NCI-H345 treated with DMSO at 0.1 percent for 48 hours (cell line): ENCODE data around the gene MAST2.
A peak's percentile ranks its signal among the peaks of the same experiment; 100 is the strongest.

ENCODE experiments used
- DNase-seq: peaks from one replicate; lab custom pipeline; 2025; ENCODE audit not compliant: unreplicated experiment; lab: John Stamatoyannopoulos, UW

Gene MAST2

DNA sequence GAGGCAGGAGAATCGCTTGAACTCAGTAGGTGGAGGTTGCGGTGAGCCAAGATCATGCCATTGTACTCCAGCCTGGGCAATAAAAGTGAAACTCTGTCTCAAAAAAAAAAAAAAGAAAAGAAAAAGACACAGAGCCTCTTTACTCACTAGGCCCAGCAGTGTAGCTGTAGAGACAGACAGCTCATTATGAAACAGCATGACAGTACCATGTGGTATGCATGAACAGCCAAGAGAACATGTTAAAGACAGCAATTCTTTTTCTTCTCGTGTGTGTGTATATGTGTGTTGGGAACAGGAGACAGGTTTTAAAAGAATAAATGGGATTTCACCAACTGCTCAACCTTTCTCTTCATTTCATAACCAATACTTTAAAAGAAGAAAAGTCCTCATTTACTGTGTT is 210.2 kb downstream of the MAST2 start:
- DNase-seq = no peak

DNA sequence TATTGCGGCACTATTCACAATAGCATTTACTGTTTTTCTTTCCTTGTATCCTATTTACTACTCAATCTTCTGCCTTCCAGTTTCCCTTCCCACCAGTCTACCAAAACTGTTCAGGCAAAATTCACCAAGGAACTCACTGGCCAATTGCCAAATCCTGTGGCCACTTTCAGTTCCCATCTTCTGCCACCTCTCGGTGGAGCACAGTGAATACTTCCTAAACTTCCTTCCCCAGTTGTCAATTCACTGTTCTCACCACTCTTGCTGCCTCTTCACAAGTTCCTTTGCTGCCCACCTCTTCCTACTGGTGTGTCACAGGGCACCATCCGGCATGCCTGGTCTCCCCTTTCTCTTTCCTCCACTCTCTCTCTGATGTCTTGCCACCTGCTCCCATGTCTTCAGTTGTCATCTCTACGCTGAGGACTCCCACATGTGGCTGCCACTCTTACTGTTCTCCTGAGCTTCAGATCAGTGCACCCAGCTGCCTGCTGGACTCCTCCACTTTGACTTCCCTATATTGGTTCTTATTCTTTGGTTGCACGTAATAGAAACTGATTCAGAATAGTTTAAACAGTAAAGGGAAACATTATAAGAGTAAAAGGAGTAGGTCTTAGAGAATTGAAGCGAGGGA is 214.6 kb downstream of the MAST2 start:
- DNase-seq = no peak

DNA sequence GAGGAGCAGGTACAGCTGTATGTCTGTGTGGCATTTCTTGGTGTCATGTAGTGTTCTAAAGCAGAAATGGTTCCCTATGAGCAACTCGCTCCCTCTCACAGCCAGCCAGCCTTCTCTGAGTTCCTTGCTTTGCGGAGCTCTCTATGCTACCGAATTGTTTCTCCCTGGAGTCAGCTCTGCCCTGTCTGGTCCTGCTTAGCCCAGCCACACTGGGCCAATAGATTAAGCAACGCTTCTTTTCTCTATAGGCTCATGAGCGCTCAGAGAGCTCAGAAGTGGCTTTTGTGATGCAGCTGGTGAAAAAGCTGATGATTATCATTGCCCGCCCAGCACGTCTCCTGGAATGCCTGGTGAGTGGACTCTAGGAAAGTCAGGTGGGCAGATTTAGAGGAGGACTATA is 215.9 kb downstream of the MAST2 start:
- DNase-seq = no peak

DNA sequence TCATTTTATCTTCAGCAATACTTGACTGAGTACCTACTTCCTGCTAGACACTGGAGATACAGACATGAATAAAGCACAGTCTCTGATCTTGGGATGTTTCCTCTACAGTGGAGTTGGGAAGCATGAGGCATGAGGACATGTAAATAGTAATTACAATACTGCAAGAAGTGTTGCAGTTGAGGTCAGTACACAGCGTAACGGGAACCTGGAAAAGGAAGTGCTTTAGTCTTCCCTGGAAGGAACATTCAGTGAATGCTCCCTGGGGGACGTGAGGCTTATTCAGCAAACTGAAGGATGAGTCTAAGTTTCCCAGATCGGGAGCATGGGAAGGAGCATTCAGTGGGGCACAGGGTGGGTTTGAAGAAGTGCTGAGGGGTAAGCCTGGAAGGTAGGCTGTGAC is 216.6 kb downstream of the MAST2 start:
- no peak for DNase-seq

DNA sequence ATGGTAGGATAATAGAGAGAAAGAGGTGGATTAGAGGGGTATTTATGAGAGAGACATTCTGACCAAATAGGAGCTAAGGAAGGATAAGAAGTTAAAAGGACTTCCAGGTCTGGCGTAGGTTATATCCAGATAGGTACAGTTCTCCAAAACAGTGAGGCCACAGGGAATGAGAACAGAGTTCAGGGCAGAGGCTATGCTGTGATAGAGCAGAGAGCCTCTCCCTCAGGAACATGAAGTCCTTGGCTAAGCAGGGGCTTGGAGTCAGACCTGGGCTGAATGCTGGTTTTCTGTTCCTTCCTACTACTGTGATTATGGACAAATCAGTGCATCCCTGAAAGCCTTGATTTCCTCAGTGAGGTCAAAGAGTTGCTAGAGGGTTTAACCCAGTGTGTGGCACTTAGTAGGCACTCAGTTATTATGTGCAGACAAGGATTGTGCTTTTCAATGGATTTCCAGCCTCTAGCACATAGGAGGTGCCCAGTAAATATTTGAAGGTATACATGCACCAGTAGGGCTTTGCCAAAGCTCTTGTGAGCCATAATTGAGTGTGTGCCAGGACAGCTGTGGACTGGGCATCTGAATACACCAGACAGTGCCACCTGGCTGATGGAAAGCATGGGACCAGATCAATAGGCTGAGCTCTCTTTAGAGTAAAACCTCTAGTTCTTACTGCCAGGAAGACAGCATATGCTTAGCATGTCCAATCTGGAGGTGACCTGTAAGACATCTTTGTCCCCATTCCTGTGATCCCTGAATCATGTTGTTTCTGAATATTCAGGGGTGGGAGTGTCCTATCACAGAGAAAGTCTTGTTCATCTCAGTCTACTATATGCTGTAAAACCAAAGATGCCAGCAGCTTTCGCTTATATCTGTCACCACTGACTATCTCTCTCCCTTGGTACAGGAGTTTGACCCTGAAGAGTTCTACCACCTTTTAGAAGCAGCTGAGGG is 217.9 kb downstream of the MAST2 start:
- no peak for DNase-seq

DNA sequence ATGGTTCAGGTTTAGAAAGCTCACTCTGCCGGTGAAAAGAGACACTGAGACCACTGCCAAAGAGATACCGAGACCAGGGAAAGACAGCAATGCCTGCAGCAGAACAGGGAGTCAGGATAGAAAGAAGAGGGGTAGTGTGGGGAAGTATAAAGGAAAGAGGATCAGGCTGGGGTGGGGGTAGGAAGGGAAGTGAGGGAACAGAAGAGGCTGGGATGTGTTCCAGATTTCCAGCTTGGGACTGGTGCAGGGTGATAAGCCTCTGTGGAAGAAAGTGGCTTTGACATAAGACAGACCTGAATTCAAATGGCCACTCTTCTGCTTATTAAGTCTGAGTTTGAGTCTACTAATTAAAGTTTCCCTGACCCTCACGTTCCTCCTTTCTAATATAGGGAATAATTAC is 223.1 kb downstream of the MAST2 start:
- no peak for DNase-seq

DNA sequence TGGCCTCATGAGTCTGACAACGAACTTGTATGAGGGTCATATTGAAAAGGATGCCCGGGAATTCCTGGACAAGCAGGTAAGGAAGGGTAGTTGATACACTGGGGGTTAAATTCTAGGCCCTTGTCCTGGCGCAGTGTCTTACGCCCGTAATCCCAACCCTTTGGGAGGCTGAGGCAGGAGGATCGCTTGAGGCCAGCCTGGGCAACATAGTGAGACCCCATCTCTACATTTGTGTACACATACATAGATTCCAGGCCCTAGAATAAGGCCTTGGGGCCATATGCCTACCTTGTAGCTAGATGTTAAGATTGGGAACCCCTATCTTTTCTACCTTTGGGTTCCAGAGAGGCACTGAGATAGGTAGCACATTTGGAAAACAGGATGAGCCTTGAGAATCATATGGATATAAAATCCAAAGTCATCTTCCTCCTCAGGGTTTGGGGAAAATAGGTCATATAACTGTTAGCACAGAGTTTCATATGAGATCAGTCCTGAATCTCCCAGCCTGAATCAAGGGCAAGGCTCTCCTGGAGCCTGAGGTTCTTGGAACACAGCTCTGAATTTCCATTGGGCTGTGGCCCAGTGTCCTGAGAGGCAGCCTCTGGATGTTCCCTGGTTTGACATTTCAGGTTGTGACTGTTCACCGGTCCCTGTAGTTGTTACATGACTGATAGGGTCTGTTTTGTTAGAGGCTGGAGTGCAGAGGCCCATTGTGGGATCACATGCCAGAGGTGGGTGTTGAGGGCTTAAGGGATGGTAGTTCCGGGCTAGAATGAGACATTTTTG is 224.6 kb downstream of the MAST2 start:
- DNase-seq = no peak

DNA sequence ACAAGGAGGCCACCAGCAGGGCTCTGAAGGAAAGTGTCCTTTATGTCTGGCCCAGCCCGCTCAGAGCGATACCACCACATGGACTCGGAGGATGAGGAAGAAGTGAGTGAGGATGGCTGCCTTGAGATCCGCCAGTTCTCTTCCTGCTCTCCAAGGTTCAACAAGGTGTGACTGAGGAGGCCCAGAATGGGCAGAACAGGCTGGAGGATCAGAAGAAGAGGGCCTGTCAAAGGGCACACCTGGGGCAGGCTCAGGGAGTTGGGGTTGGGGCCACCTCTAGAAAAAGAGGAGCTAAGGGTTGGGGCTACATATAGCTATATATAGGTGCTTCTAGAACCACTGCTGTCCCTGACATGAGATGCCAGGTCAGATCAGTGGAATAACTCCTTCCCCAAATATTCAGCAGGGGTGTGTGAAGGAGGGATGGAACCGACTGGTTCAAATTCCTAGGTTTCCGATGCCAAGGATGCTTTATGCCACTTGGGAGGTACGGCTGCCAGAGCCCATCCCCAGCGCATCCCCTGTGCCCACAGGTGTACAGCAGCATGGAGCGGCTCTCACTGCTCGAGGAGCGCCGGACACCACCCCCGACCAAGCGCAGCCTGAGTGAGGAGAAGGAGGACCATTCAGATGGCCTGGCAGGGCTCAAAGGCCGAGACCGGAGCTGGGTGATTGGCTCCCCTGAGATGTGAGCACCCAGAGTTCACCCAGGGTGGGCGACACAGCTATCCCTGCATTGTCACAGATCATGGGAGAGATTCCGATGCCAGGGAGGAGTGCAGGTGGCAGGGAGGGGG is 226.9 kb downstream of the MAST2 start:
- DNase-seq = no peak

DNA sequence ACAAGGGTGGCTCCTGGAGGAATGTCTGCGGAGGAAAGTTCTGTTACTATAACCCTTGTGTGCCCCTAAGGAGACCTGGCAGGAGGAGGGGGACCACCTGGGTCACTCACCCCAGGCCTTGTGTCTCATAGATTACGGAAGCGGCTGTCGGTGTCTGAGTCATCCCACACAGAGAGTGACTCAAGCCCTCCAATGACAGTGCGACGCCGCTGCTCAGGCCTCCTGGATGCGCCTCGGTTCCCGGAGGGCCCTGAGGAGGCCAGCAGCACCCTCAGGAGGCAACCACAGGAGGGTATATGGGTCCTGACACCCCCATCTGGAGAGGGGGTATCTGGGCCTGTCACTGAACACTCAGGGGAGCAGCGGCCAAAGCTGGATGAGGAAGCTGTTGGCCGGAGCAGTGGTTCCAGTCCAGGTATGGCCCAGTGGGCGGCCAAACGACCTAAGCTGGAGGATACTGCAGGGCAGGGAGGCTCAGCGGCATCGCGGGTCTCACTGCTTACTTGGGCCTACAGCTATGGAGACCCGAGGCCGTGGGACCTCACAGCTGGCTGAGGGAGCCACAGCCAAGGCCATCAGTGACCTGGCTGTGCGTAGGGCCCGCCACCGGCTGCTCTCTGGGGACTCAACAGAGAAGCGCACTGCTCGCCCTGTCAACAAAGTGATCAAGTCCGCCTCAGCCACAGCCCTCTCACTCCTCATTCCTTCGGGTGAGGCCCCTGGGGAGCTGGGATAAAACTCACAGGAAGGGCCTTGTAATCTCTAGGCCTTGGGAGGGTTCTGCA is 227.7 kb downstream of the MAST2 start:
- DNase-seq = no peak

DNA sequence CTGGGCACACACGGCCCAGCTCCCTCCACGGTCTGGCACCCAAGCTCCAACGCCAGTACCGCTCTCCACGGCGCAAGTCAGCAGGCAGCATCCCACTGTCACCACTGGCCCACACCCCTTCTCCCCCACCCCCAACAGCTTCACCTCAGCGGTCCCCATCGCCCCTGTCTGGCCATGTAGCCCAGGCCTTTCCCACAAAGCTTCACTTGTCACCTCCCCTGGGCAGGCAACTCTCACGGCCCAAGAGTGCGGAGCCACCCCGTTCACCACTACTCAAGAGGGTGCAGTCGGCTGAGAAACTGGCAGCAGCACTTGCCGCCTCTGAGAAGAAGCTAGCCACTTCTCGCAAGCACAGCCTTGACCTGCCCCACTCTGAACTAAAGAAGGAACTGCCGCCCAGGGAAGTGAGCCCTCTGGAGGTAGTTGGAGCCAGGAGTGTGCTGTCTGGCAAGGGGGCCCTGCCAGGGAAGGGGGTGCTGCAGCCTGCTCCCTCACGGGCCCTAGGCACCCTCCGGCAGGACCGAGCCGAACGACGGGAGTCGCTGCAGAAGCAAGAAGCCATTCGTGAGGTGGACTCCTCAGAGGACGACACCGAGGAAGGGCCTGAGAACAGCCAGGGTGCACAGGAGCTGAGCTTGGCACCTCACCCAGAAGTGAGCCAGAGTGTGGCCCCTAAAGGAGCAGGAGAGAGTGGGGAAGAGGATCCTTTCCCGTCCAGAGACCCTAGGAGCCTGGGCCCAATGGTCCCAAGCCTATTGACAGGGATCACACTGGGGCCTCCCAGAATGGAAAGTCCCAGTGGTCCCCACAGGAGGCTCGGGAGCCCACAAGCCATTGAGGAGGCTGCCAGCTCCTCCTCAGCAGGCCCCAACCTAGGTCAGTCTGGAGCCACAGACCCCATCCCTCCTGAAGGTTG is 231.4 kb downstream of the MAST2 start:
- DNase-seq = no peak

DNA sequence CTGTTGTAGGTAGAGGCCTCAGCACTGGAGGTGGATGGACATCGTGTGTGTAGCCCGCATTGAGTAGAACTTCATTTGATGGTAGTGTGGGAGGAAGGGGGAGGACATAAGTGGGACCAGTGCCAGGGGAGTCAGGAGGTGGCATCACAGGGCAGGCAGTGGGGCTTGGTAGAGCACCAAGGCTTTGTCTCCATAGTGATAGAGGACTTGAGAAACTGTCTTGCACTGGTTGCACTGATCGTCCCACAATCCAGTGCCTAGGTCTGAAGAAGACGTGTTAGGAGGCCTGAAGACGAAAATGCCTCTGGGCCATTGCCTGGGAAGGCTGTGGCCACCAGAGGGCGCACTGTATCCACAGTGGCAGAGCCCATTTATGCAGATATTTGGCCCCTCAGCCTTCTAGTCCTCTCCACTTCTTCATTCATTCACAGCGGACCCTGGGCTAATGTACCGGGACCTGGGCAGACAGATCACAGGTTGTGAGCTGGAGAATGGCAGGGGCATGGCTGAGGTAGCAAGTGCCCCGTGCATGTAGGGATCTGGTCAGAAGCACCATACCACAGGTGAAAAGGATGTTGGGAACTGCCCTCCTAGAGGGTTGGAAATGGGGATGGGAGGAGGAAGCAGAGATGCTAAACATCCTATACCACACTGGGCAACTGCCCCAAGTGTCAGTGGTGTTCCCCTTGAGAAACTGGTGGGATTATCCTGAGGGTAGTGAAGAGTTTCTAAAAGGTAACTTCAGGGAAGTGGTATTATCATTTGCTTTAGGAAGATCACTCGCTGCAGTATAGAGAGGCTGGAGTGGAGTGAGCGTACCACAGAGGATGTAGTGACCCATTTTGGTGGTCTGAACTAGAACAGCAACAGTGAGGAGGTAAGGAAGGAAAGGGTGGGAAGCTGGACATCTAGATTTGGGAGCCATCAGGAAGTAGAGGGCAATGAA is 233.8 kb downstream of the MAST2 start:
- DNase-seq = peak; percentile 72

DNA sequence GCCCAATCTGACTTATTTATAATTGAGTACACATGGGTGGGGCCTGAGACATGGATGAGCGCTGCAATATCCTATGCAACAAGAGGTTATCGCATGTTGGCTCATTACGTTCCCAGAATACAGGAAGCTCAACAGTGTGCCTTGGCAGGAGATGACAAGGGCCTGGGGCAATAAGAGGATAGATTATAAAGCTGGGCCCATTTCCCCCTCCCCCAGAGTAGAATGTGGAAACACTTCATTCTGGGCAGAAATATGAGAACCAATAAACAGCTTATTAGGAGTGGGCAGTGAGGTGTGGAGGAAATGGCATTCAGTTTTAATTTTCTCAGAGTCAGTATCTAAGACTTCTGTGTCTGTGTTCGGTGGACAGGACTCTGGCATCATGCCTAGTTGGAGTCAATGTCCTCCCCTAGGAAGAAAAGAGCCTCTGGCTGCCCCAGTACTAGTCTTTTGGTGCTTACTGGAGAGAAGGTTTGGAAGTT is 236.2 kb downstream of the MAST2 start:
- no peak for DNase-seq

DNA sequence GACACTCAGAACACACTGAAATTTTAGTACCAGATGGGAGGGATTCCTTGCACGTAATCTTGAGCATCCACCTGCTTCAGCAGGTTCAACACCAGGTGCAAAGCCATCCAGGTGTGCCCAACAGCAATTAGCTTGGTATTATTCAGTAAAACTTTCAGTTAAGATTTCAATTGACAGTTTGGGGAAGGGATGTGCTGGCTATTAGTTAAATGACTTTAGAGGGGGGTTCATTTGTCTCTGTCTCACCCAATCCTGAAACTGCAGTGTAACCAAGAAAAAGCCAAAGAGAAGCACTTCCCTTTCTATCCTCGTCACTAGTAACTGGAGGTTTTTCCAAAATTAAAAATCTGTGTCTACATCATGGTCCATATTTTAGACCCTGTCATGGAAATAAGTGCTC is 238.1 kb downstream of the MAST2 start:
- DNase-seq = no peak

DNA sequence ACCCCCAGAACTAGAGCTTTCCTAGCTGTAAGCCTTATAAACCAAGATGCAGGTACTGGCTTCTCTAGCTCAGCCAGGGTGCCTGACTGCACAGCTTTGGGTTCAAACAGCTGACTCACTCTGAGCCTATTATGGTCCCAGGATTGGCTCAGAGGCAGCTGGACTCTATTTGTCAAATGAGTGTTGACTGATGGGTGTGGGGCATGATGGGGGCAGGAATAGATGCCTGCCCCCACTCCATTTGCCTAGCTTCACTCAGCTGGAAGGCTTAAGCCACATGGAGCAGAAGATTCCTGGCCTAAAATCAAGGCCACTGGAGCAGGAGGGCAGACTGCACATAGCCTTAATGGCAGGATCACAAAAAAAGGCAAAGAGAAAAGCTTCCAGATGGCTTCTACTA is 238.6 kb downstream of the MAST2 start:
- DNase-seq = no peak

DNA sequence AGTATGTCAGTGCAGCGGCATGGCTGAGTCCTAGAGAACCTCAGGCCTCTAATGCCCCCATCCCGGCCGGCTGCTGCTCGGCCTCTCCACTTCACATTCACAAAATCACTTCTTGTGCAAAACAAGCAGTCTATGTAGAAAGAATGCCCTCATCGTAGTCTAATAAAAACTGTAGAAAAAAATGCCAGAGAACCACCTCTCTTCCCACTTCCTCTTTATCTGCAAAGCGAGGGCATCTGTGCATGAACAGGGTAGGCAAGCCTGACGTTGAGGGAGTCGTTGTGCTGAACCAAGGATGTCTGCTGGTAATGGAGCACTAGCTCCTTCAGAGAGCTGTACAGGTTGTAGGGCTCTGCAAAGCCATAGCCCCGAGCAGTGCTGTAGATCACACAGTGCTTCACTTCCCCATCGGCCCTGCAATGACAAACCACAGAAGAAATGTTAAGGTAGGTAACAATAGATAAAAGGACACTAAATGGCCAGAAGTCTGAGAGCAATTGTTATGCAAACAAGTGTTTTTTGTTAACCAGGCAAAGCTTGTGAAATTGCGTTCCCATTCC is 240.1 kb downstream of the MAST2 start:
- DNase-seq = no peak

DNA sequence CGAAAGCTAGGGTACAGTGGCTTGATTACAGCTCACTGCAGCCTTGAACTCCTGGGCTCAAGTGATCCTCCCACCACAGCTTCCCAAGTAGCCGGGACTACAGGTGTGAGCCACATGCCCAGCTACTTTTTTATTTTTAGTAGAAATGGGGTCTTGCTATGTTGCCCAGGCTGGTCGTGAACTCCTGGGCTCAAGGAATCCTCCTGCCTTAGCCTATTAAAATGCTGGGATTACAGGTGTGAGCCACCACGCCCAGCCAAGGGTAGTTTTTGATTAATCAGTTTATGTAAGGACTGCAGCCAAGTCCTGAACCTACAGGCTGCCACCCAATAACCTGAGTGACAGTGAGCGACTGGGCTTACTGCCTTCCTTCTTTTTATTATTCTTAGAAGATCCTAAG is 240.7 kb downstream of the MAST2 start:
- no peak for DNase-seq

DNA sequence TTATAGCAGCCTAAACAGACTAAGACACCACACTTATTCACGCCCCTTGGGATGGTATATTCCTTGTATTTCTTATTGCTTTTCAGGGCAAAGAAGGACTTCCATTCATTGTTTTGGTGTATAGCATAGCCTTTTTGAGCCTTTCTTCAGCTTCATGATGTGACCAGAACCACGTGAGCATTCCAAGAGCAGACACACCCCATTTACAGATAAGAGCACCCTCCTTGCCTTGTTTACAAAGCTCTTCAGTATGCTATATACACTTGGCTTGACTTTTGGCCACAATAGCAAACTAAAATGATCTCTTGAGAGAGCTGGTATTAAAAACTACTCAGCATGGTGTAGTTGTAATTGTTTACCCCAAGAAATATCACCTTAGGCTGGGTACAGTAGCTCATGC is 250.3 kb downstream of the MAST2 start:
- peak; percentile 8 for DNase-seq

DNA sequence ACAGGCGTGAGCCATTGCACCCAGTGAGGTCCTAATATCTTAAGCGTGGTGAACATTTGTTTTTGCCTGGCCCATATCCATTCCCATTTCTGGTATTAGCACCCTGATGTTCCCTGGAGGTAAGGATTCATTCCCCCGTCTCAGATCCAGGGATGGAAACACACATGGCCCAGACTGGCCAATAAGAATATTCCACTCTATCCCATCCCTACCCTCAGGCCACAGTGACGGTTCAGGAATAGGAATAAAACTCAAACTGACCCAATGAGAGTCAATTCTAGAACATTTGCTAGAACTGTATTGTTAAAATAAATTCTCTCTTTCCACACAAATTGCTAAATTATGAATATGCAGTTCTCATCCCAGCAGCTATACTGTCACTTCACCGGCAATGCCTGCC is 252.9 kb downstream of the MAST2 start:
- DNase-seq = no peak
